Keratinocyte (primary cell): ENCODE measurements around the gene POLD1.

ENCODE experiments used
- EZH2 ChIP-seq: IDR thresholded peaks from one replicate; pipeline ENCODE4 v1.6.1; 2012; ENCODE audit warnings: inconsistent platforms, mild to moderate bottlenecking, low read length, moderate library complexity
- TF ChIP-seq, protein P1 (sequence below), 3 experiments: IDR thresholded peaks in 1 of 3; conservative IDR thresholded peaks in 1 of 3; optimal IDR thresholded peaks in 1 of 3; 2 replicates in 2 of 3; 3 replicates in 1 of 3; pipeline versions ENCODE3 to v1.5.1; 2011; ENCODE audit warnings: low read length in 3 of 3, mild to moderate bottlenecking in 3 of 3, moderate library complexity in 2 of 3, control low read depth in 1 of 3, inconsistent platforms in 1 of 3; ENCODE audit not compliant: insufficient read depth in 2 of 3; ENCODE audit errors: extremely low read depth in 1 of 3

DNA sequence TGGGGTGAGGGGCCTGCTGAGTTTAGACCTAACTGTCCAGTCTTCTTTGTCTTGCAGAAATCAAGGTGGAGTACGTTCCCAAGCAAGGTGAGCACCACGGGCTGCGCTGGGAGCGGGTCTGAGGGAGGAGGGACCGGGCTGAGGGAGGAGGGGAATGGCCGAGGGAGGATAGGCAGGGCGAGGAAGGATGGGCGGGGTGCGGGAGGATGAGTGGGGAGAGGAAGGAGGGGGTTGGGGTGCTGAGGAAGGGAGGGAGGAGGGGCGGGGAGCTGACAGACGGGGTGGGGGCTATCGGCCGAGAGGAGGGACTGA lies 67.0 kb downstream of the POLD1 start:
- TF ChIP-seq, protein P1, sequence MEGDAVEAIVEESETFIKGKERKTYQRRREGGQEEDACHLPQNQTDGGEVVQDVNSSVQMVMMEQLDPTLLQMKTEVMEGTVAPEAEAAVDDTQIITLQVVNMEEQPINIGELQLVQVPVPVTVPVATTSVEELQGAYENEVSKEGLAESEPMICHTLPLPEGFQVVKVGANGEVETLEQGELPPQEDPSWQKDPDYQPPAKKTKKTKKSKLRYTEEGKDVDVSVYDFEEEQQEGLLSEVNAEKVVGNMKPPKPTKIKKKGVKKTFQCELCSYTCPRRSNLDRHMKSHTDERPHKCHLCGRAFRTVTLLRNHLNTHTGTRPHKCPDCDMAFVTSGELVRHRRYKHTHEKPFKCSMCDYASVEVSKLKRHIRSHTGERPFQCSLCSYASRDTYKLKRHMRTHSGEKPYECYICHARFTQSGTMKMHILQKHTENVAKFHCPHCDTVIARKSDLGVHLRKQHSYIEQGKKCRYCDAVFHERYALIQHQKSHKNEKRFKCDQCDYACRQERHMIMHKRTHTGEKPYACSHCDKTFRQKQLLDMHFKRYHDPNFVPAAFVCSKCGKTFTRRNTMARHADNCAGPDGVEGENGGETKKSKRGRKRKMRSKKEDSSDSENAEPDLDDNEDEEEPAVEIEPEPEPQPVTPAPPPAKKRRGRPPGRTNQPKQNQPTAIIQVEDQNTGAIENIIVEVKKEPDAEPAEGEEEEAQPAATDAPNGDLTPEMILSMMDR (optimal IDR thresholded peaks at IDR 0.05 in 1 of 3, IDR thresholded peaks at IDR 0.05 in 1 of 3, conservative IDR thresholded peaks at IDR 0.05 in 1 of 3; ENCODE audit: extremely low read depth in 1 of 3, insufficient read depth in 2 of 3, low read length in 3 of 3): no peak
- TF ChIP-seq EZH2: no peak
